ENCODE data around the gene NOTCH2. TPM values are rescaled to one million over a fixed set of nuclear protein-coding genes. Genes with fewer than 3 reads are reported as not detected.

The NOTCH2 gene
- total RNA-seq, 3 donors from 2014 or later (not counting 1 experiment from before 2014, with no cell fraction given) = 74.7 to 136 (median 97.4) TPM

DNA sequence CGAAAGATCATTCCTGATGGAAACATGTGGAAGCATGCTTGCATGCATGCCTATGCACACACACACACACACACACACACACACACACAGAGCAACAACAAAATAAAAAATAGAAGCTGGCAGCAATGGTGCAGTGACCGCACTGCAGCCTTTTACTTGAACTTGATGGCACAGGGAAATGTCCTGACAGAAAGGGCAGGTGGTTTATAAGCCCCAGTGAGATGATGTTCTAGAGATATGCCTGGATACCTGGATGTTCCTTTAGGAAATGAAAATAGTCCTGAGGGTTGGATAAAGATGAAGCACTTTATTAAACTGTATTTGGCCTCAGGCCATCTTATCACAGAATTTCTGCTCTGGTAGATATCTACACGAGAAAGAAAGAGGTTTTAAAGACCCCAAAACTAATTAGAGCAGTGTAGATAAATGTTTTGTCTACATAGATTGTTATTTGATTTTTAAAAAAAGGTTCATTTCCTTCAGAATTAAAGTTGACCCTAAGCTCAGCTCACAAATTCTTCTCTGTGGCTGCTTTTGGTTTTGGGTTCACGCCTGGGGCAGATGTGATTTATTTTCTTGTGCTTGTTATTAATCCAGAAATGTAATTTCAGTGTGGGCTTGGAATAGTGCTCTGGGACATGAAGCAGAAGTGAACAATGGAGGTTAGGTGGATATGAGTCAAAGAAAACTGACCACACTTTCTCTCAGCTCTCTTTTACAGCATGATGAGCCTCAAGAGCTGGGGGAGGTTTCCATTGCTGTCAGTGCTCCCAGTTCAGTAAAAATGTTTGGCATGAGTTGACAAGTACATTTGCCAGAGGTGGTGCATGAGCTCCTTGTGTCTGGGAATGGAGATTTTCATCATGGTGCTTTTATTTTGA lies 196.1 kb downstream of the NOTCH2 start:
- WGBS (ENCODE audit: insufficient coverage) = 93% methylated on average over 3 of the region's 4 CpGs
- Histone ChIP-seq H3K4me3 (ENCODE audit: low read length) (no peak overlapping the region), H3K4me1 (ENCODE audit: control insufficient read depth, insufficient read depth, low read length) (no peaks in the 10 kb centered on the region), H3K36me3 (ENCODE audit: control insufficient read depth, insufficient read depth, low read length) (no peaks in the 10 kb centered on the region), H3K27me3 (ENCODE audit: control insufficient read depth, insufficient read depth, low read length) (peaks cover 3% of the 10 kb centered on the region), H3K9me3 (ENCODE audit: control insufficient read depth, insufficient read depth, low read length) (no peaks in the 10 kb centered on the region), H3K27ac (ENCODE audit: low read length) (no peak overlapping the region)
- TF ChIP-seq, protein P1, sequence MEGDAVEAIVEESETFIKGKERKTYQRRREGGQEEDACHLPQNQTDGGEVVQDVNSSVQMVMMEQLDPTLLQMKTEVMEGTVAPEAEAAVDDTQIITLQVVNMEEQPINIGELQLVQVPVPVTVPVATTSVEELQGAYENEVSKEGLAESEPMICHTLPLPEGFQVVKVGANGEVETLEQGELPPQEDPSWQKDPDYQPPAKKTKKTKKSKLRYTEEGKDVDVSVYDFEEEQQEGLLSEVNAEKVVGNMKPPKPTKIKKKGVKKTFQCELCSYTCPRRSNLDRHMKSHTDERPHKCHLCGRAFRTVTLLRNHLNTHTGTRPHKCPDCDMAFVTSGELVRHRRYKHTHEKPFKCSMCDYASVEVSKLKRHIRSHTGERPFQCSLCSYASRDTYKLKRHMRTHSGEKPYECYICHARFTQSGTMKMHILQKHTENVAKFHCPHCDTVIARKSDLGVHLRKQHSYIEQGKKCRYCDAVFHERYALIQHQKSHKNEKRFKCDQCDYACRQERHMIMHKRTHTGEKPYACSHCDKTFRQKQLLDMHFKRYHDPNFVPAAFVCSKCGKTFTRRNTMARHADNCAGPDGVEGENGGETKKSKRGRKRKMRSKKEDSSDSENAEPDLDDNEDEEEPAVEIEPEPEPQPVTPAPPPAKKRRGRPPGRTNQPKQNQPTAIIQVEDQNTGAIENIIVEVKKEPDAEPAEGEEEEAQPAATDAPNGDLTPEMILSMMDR (IDR thresholded peaks at IDR 0.05) = no peak
- Mint-ChIP-seq H3K27ac (no peak overlapping the region), H3K4me1 (peaks cover 0 to 5% of the 10 kb centered on the region in 2 donors), H3K9me3 (no peaks in the 10 kb centered on the region), H3K4me3 (no peak overlapping the region), H3K36me3 (no peaks in the 10 kb centered on the region), H3K27me3 (ENCODE audit: low read depth in 2 of 2) (peaks cover 9 to 10% of the 10 kb centered on the region in 2 donors)
- intact Hi-C loops (cut with micrococcal nuclease) = no loop called here
- ATAC-seq = no peak
- no peak for DNase-seq

- DNase-seq (no peak), ATAC-seq (no peak)
- Histone ChIP-seq H3K27ac (ENCODE audit: low read length) (no peak overlapping the region), H3K36me3 (ENCODE audit: control insufficient read depth, insufficient read depth, low read length) (no peaks in the 10 kb centered on the region), H3K4me1 (ENCODE audit: control insufficient read depth, insufficient read depth, low read length) (no peaks in the 10 kb centered on the region), H3K27me3 (ENCODE audit: control insufficient read depth, insufficient read depth, low read length) (peaks cover 3% of the 10 kb centered on the region), H3K4me3 (ENCODE audit: low read length) (no peak overlapping the region), H3K9me3 (ENCODE audit: control insufficient read depth, insufficient read depth, low read length) (no peaks in the 10 kb centered on the region)
- Mint-ChIP-seq H3K27me3 (ENCODE audit: low read depth in 2 of 2) (peaks cover 9 to 10% of the 10 kb centered on the region in 2 donors), H3K9me3 (no peaks in the 10 kb centered on the region), H3K4me3 (no peak overlapping the region), H3K4me1 (peaks cover 0 to 5% of the 10 kb centered on the region in 2 donors), H3K27ac (no peak overlapping the region), H3K36me3 (no peaks in the 10 kb centered on the region)
- intact Hi-C loops (cut with micrococcal nuclease) = no loop called here
- 82% methylated on average over 4 of the region's 4 CpGs for WGBS (ENCODE audit: insufficient coverage)
- TF ChIP-seq, protein P1 (IDR thresholded peaks at IDR 0.05) = no peak
Measured at GRCh38 chr1:119871881-119872280, 197.6 kb downstream of the NOTCH2 start.

DNA sequence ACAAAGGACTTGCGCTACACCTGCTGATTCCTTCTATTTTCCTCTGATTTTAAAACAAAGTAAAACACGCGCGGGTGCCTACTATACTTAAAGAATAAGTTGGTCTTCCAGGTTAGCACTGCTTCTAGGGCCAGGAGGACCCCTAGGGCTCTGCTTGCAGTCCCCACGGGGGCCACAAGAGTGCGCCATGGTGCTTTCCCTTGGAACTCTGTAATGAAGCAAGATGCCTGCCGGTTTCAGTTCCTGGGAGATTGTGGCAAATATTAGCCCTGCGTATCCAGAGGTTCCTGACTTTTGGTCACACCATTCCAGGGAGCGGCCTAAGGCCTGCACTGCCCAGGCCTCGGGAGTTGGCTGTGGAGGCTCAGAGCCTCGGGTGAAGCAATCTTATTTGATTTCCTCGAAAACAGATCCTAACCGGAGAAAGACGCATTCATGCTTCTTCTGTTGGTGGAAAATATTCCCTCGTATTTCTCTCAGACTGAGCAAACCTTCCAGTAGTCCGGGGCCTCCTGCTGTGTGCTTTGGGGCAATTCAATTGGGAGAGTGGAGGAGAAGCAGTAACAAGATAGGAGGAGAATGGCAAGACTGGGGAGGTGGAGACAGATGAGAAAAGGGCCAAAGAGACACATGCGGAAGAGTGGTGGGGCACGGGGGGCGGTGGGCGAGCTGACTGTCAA lies 198.4 kb downstream of the NOTCH2 start:
- peaks cover 3% of the 10 kb centered on the region for H3K27me3 ChIP-seq (ENCODE audit: control insufficient read depth, insufficient read depth, low read length)
- H3K36me3 ChIP-seq (ENCODE audit: control insufficient read depth, insufficient read depth, low read length) = no peaks in the 10 kb centered on the region
- intact Hi-C loops (cut with micrococcal nuclease) = no loop called here
- DNase-seq (peak; percentile 41 to 63), ATAC-seq (peak; percentile 64 to 73 (median 65))
- Mint-ChIP-seq H3K27me3 (ENCODE audit: low read depth in 2 of 2) (peaks cover 9 to 10% of the 10 kb centered on the region in 2 donors), H3K4me1 (peaks cover 0 to 5% of the 10 kb centered on the region in 2 donors), H3K9me3 (no peaks in the 10 kb centered on the region), H3K4me3 (no peak overlapping the region), H3K27ac (no peak overlapping the region), H3K36me3 (no peaks in the 10 kb centered on the region)
- TF ChIP-seq, protein P1 (IDR thresholded peaks at IDR 0.05) = peak; percentile 50
- H3K4me3 ChIP-seq (ENCODE audit: low read length) = no peak overlapping the region
- no peaks in the 10 kb centered on the region for H3K4me1 ChIP-seq (ENCODE audit: control insufficient read depth, insufficient read depth, low read length)
- H3K27ac ChIP-seq (ENCODE audit: low read length) = no peak overlapping the region
- H3K9me3 ChIP-seq (ENCODE audit: control insufficient read depth, insufficient read depth, low read length) = no peaks in the 10 kb centered on the region
- 48% methylated on average over 20 of the region's 20 CpGs for WGBS (ENCODE audit: insufficient coverage)
